HCT116 (cell line): Measurements from ENCODE around the gene UBE2L3. TPM values are rescaled to one million over a fixed set of nuclear protein-coding genes. Genes with fewer than 3 reads are reported as not detected.

Source experiments
- ATAC-seq: fragments of 200-7000 bp; cut with Tn5 transposase; 2 replicates; pipeline ENCODE4 v1.9.1; 2020; ENCODE audit warnings: mild to moderate bottlenecking, moderate library complexity
- BruUV-seq: library from RNA; stranded (reverse); fragments of 400-500 nt; replicated peaks from 2 replicates; lab custom pipeline; 2021; lab: Mats Ljungman, UMichigan
- CTCF ChIA-PET: fragments of 300-600 bp; sonication (Branson Sonifier 250); formaldehyde crosslinking; loops from one replicate; lab custom pipeline; 2021; ENCODE audit warnings: antibody characterized with exemption; lab: Charles Lee
- POLR2A ChIA-PET: fragments of 300-600, 350-600 bp; sonication (Branson Sonifier 250); formaldehyde crosslinking; loops from one replicate; lab custom pipeline; 2021; ENCODE audit warnings: antibody characterized with exemption; lab: Charles Lee
- RAD21 ChIA-PET, 2 experiments: fragments of 300-600 bp; sonication (Branson Sonifier 250); formaldehyde crosslinking; loops; one replicate each; lab custom pipeline; 2023; ENCODE audit warnings: low total read pairs in 2 of 2; ENCODE audit not compliant: uncharacterized antibody in 2 of 2, unreplicated experiment in 2 of 2, low non-redundant PET in 1 of 2; lab: Charles Lee
- DNase-seq: peaks from one replicate; pipeline ENCODE4 v3.0.0-alpha.2; 2010; ENCODE audit warnings: low read depth, low spot score
- H2AFZ ChIP-seq: fragments of 200-600 bp; shearing (Covaris generic), sonication (generic); 2 replicates; pipeline ENCODE4 v1.6.1; 2017; ENCODE audit warnings: low read depth, mixed run types, mixed read lengths, antibody characterized with exemption, low read length; ENCODE audit not compliant: poor library complexity, severe bottlenecking
- H3K27ac ChIP-seq: 2 replicates; pipeline ENCODE4 v1.5.1; 2012; ENCODE audit warnings: low read depth, low read length
- H3K27me3 ChIP-seq: fragments of 200-600 bp; sonication (generic); 2 replicates; pipeline ENCODE4 v1.6.1; 2016; ENCODE audit warnings: mixed run types, low read length, mixed read lengths; ENCODE audit not compliant: insufficient read depth
- H3K36me3 ChIP-seq, 2 experiments: fragments of 200-500 bp in 1 of 2; fragments of 200-600 bp in 1 of 2; sonication (Bioruptor generic) in 1 of 2; sonication (generic) in 1 of 2; 2 replicates each; pipeline versions ENCODE4 v1.5.1 to v1.6.1; 2014 to 2016; ENCODE audit warnings: low read length in 2 of 2, inconsistent platforms in 1 of 2, mixed read lengths in 1 of 2, mixed run types in 1 of 2; ENCODE audit not compliant: insufficient read depth in 2 of 2, control insufficient read depth in 1 of 2
- H3K4me1 ChIP-seq, 2 experiments: fragments of 200-600 bp in 1 of 2; sonication (generic) in 1 of 2; 2 replicates each; pipeline versions ENCODE4 v1.5.1 to v1.6.1; 2012 to 2017; ENCODE audit warnings: low read length in 2 of 2, inconsistent platforms in 1 of 2, mild to moderate bottlenecking in 1 of 2, mixed read lengths in 1 of 2, mixed run types in 1 of 2, moderate library complexity in 1 of 2; ENCODE audit not compliant: insufficient read depth in 2 of 2, control insufficient read depth in 1 of 2
- H3K4me2 ChIP-seq: fragments of 200-600 bp; sonication (generic); 2 replicates; pipeline ENCODE4 v1.6.1; 2017; ENCODE audit warnings: mixed run types, low read length, mixed read lengths
- H3K4me3 ChIP-seq, 2 experiments: fragments of 200-600 bp in 1 of 2; sonication (generic) in 1 of 2; replicated peaks in 1 of 2; 2 replicates each; pipeline ENCODE4 v1.5.1; 2011 to 2016; ENCODE audit warnings: low read length in 2 of 2, control low read depth in 1 of 2, low read depth in 1 of 2, mild to moderate bottlenecking in 1 of 2, mixed read lengths in 1 of 2, mixed run types in 1 of 2
- H3K79me2 ChIP-seq: fragments of 200-600 bp; sonication (generic); 2 replicates; pipeline ENCODE4 v1.6.1; 2017; ENCODE audit warnings: mild to moderate bottlenecking, mixed run types, low read length, moderate library complexity, mixed read lengths; ENCODE audit not compliant: insufficient read depth
- H3K9ac ChIP-seq: fragments of 200-600 bp; sonication (generic); 2 replicates; pipeline ENCODE4 v1.6.1; 2016; ENCODE audit warnings: low read length, mixed read lengths
- H3K9me2 ChIP-seq: fragments of 200-600 bp; sonication (generic), shearing (Covaris generic); 2 replicates; pipeline ENCODE4 v1.6.1; 2017; ENCODE audit warnings: mixed run types, mild to moderate bottlenecking, moderate library complexity; ENCODE audit not compliant: insufficient read depth
- H3K9me3 ChIP-seq, 2 experiments: fragments of 200-500 bp in 1 of 2; fragments of 200-600 bp in 1 of 2; sonication (Bioruptor generic) in 1 of 2; sonication (generic) in 1 of 2; 2 replicates each; pipeline ENCODE4 v1.6.1; 2014 to 2017; ENCODE audit warnings: low read length in 2 of 2, mixed read lengths in 2 of 2, inconsistent platforms in 1 of 2, low read depth in 1 of 2, mild to moderate bottlenecking in 1 of 2, mixed run types in 1 of 2, moderate library complexity in 1 of 2; ENCODE audit not compliant: control insufficient read depth in 1 of 2, insufficient read depth in 1 of 2
- H4K20me1 ChIP-seq: fragments of 200-600 bp; sonication (generic), shearing (Covaris generic); 2 replicates; pipeline ENCODE4 v1.6.1; 2017; ENCODE audit warnings: mixed run types, mild to moderate bottlenecking, moderate library complexity; ENCODE audit not compliant: insufficient read depth
- CTCF ChIP-seq, 3 experiments: fragments of 200-600 bp in 1 of 3; sonication (generic) in 1 of 3; IDR thresholded peaks in 2 of 3; conservative IDR thresholded peaks in 1 of 3; 2 replicates each; pipeline ENCODE4 v1.5.1; 2012 to 2017; ENCODE audit warnings: low read depth in 2 of 3, low read length in 2 of 3, antibody characterized with exemption in 1 of 3, borderline replicate concordance in 1 of 3, control low read depth in 1 of 3, mild to moderate bottlenecking in 1 of 3, mixed read lengths in 1 of 3, mixed run types in 1 of 3, moderate library complexity in 1 of 3; ENCODE audit not compliant: insufficient read depth in 1 of 3
- POLR2AphosphoS5 ChIP-seq: IDR thresholded peaks from 2 replicates; pipeline ENCODE4 v1.6.1; 2011; ENCODE audit warnings: mild to moderate bottlenecking, low read depth, low read length, moderate library complexity
- RAD21 ChIP-seq: IDR thresholded peaks from 2 replicates; pipeline ENCODE4 v1.6.1; 2012; ENCODE audit warnings: low read depth, mild to moderate bottlenecking
- TCF7L2 ChIP-seq: IDR thresholded peaks from 2 replicates; pipeline ENCODE4 v1.7.0; 2011; ENCODE audit warnings: borderline replicate concordance, inconsistent platforms; ENCODE audit not compliant: insufficient read depth, insufficient read length; ENCODE audit errors: extremely low read depth
- ZFX ChIP-seq: fragments of 450-650 bp; IDR thresholded peaks from 2 replicates; pipeline ENCODE4 v1.6.1; 2017
- intact Hi-C: fragments of 100-400 bp; cut with micrococcal nuclease; formaldehyde crosslinking; loops from 2 replicates; pipeline ENCODE4 v1.10.0; 2022
- total RNA-seq: library from RNA; stranded (reverse); gene quantifications from one replicate; pipeline ENCODE4 v1.2.1, GENCODE V29; 2021; ENCODE audit not compliant: unreplicated experiment

UBE2L3 gene
- total RNA-seq, 1 experiment from 2014 or later = 55.6 TPM

GRCh38 chr22:21624120-21624879, 56.8 kb downstream of the UBE2L3 start:
- no TSS peak for BruUV-seq
- ChIA-PET RAD21 (no interaction called here), CTCF (interaction anchor here (0.5 to 3.2 kb wide), 5 partner anchors 18 to 1206 kb away, joined by 3 to 16 read pairs (median 3); partner anchors contain the start of gene SDF2L1)
- Histone ChIP-seq H3K9me2 (no peaks in the 10 kb centered on the region), H3K79me2 (peaks cover 77% of the 10 kb centered on the region), H3K4me2 (no peak overlapping the region), H3K36me3 (peaks cover 0 to 33% of the 10 kb centered on the region in 2 experiments; a peak in 1 of 4 replicates), H3K9me3 (no peaks in the 10 kb centered on the region), H3K4me1 (peaks cover 5 to 27% of the 10 kb centered on the region in 2 experiments)
- intact Hi-C loops = no loop called here
- ATAC-seq = peak; percentile 31; the same call in 1 of the 2 replicates
- TF ChIP-seq CTCF (IDR thresholded peaks at IDR 0.05 in 2 of 3, conservative IDR thresholded peaks at IDR 0.05 in 1 of 3; ENCODE audit: borderline replicate concordance in 1 of 3, insufficient read depth in 1 of 3, low read depth in 2 of 3, low read length in 2 of 3) = peak; percentile 31 to 91 (median 84); a peak in 5 of 6 replicates
- TF ChIP-seq TCF7L2 = no peak
- TF ChIP-seq POLR2AphosphoS5 = peak; percentile 48
- TF ChIP-seq ZFX = no peak
- 0 out of 2 replicates have a peak, but pooled peaks have one; percentile 18 for TF ChIP-seq RAD21
- TF ChIP-seq, all 23 proteins: peak for 3
- H4K20me1 ChIP-seq = no peaks in the 10 kb centered on the region
- H2AFZ ChIP-seq = no peak overlapping the region
- H3K27ac ChIP-seq = peak overlapping the region; percentile 26; the same call in 1 of the 2 replicates
- no peaks in the 10 kb centered on the region for H3K27me3 ChIP-seq
- no peak overlapping the region for H3K4me3 ChIP-seq
- no peak for DNase-seq
- H3K9ac ChIP-seq = no peak overlapping the region
- POLR2A ChIA-PET = no interaction called here
